IMR-90 (cell line): Measurements from ENCODE around the gene CDC42BPG. TPM values are rescaled to one million over a fixed set of nuclear protein-coding genes. Genes with fewer than 3 reads are reported as not detected.

Source experiments
- ATAC-seq: fragments of 200-7000 bp; cut with Tn5 transposase; 2 replicates; pipeline ENCODE4 v1.9.1; 2020; ENCODE audit warnings: low read depth, mild to moderate bottlenecking, moderate library complexity
- BruUV-seq: library from RNA; stranded (reverse); fragments of 400-500 nt; replicated peaks from 2 replicates; lab custom pipeline; 2021; lab: Mats Ljungman, UMichigan
- CTCF ChIA-PET: fragments of 300-600 bp; formaldehyde crosslinking; extraction: SDS; loops from one replicate; lab custom pipeline; 2021; ENCODE audit warnings: antibody characterized with exemption; lab: Yijun Ruan, JAX
- POLR2A ChIA-PET: fragments of 300-600 bp; sonication (Branson Sonifier 250); formaldehyde crosslinking; loops from one replicate; lab custom pipeline; 2022; ENCODE audit warnings: antibody characterized with exemption; ENCODE audit not compliant: unreplicated experiment; lab: Charles Lee
- DNase-seq: peaks from one replicate; pipeline ENCODE4 v3.0.0; 2013
- H2AFZ ChIP-seq: replicated peaks from 2 replicates; pipeline ENCODE3; 2013; ENCODE audit warnings: low read length, mild to moderate bottlenecking; ENCODE audit not compliant: poor library complexity
- H2AK5ac ChIP-seq: 2 replicates; pipeline ENCODE4 v1.6.1; 2013; ENCODE audit warnings: low read depth, low read length, inconsistent platforms
- H2AK9ac ChIP-seq: replicated peaks from 2 replicates; pipeline ENCODE3; 2013; ENCODE audit warnings: mild to moderate bottlenecking, low read depth, low read length, moderate library complexity; ENCODE audit not compliant: poor library complexity
- H2BK120ac ChIP-seq: 2 replicates; pipeline ENCODE4 v1.6.1; 2013; ENCODE audit warnings: low read depth, low read length, inconsistent platforms
- H2BK15ac ChIP-seq: 3 replicates; pipeline ENCODE4 v1.6.1; 2013; ENCODE audit warnings: low read depth, low read length, inconsistent platforms
- H2BK20ac ChIP-seq: 2 replicates; pipeline ENCODE4 v1.6.1; 2013; ENCODE audit warnings: low read depth, mild to moderate bottlenecking, inconsistent platforms, low read length, moderate library complexity
- H2BK5ac ChIP-seq: 2 replicates; pipeline ENCODE4 v1.6.1; 2013; ENCODE audit warnings: mild to moderate bottlenecking, low read depth, low read length, inconsistent platforms; ENCODE audit not compliant: poor library complexity, severe bottlenecking
- H3K14ac ChIP-seq: replicated peaks from 2 replicates; pipeline ENCODE4 v1.6.1; 2013; ENCODE audit warnings: low read depth, low read length, inconsistent platforms
- H3K18ac ChIP-seq: 2 replicates; pipeline ENCODE4 v1.6.1; 2013; ENCODE audit warnings: low read depth, low read length, control low read depth
- H3K23ac ChIP-seq: 2 replicates; pipeline ENCODE4 v1.6.1; 2013; ENCODE audit warnings: low read depth, low read length, inconsistent platforms
- H3K27ac ChIP-seq: 2 replicates; pipeline ENCODE4 v1.5.1; 2013; ENCODE audit warnings: mild to moderate bottlenecking, control low read depth, low read length; ENCODE audit not compliant: insufficient read depth
- H3K27me3 ChIP-seq: 2 replicates; pipeline ENCODE4 v1.6.1; 2013; ENCODE audit warnings: low read length; ENCODE audit not compliant: control insufficient read depth, insufficient read depth
- H3K36me3 ChIP-seq: 2 replicates; pipeline ENCODE4 v1.6.1; 2013; ENCODE audit warnings: low read length, mixed read lengths; ENCODE audit not compliant: control insufficient read depth, insufficient read depth
- H3K4ac ChIP-seq: 2 replicates; pipeline ENCODE4 v1.6.1; 2013; ENCODE audit warnings: low read depth, low read length, inconsistent platforms
- H3K4me1 ChIP-seq: 2 replicates; pipeline ENCODE4 v1.6.1; 2013; ENCODE audit warnings: low read length, mixed read lengths; ENCODE audit not compliant: control insufficient read depth, insufficient read depth
- H3K4me2 ChIP-seq: 2 replicates; pipeline ENCODE4 v1.6.1; 2013; ENCODE audit warnings: low read depth, mild to moderate bottlenecking, control low read depth, low read length, moderate library complexity
- H3K4me3 ChIP-seq: 2 replicates; pipeline ENCODE4 v1.5.1; 2013; ENCODE audit warnings: low read depth, mild to moderate bottlenecking, control low read depth, low read length, moderate library complexity; ENCODE audit not compliant: insufficient read depth
- H3K56ac ChIP-seq: 2 replicates; pipeline ENCODE4 v1.6.1; 2013; ENCODE audit warnings: low read length, inconsistent platforms; ENCODE audit not compliant: insufficient read depth; ENCODE audit errors: extremely low read depth
- H3K79me1 ChIP-seq, 2 experiments: 2 replicates each; pipeline ENCODE4 v1.6.1; 2013; ENCODE audit warnings: low read length in 2 of 2, inconsistent platforms in 1 of 2, low read depth in 1 of 2
- H3K9ac ChIP-seq: 2 replicates; pipeline ENCODE4 v1.6.1; 2013; ENCODE audit warnings: low read depth, low read length, control low read depth
- H3K9me1 ChIP-seq: 2 replicates; pipeline ENCODE4 v1.6.1; 2013; ENCODE audit warnings: low read length, inconsistent platforms; ENCODE audit not compliant: insufficient read depth
- H3K9me3 ChIP-seq: 2 replicates; pipeline ENCODE4 v1.6.1; 2013; ENCODE audit warnings: low read length; ENCODE audit not compliant: control insufficient read depth, insufficient read depth
- H4K20me1 ChIP-seq: 2 replicates; pipeline ENCODE4 v1.6.1; 2013; ENCODE audit warnings: low read length, inconsistent platforms; ENCODE audit not compliant: insufficient read depth
- H4K5ac ChIP-seq: 2 replicates; pipeline ENCODE4 v1.6.1; 2013; ENCODE audit warnings: mild to moderate bottlenecking, low read depth, low read length, control low read depth
- H4K8ac ChIP-seq, 2 experiments: 2 replicates each; pipeline ENCODE4 v1.6.1; 2013; ENCODE audit warnings: low read depth in 2 of 2, low read length in 2 of 2, control low read depth in 1 of 2, inconsistent platforms in 1 of 2
- H4K91ac ChIP-seq: 2 replicates; pipeline ENCODE4 v1.6.1; 2013; ENCODE audit warnings: low read depth, low read length, inconsistent platforms; ENCODE audit not compliant: insufficient read depth
- CEBPB ChIP-seq: IDR thresholded peaks from 2 replicates; pipeline ENCODE4 v1.6.1; 2012; ENCODE audit warnings: low read depth, low read length, improper control_type of control experiment
- MAZ ChIP-seq: IDR thresholded peaks from 2 replicates; pipeline ENCODE4 v1.6.1; 2012; ENCODE audit warnings: low read depth, mild to moderate bottlenecking, low read length, improper control_type of control experiment, moderate library complexity, borderline replicate concordance
- NFE2L2 ChIP-seq: fragments of 150-350 bp; IDR thresholded peaks from 2 replicates; pipeline ENCODE4 v1.6.1; 2016; ENCODE audit warnings: low read depth, mild to moderate bottlenecking, low read length
- POLR2A ChIP-seq: IDR thresholded peaks from 2 replicates; pipeline ENCODE4 v1.6.1; 2012; ENCODE audit warnings: mild to moderate bottlenecking, low read depth, low read length
- RFX5 ChIP-seq: IDR thresholded peaks from 2 replicates; pipeline ENCODE4 v1.8.0; 2012; ENCODE audit warnings: low read depth, mild to moderate bottlenecking, low read length, moderate library complexity
- SMC3 ChIP-seq: fragments of 150-350 bp; IDR thresholded peaks from 2 replicates; pipeline ENCODE4 v1.6.1; 2016; ENCODE audit warnings: low read depth, mild to moderate bottlenecking, antibody characterized with exemption, low read length, moderate library complexity
- WGBS, 2 experiments: methylation state at CpG; one replicate each; pipeline versions ENCODE4 v1.1.5 to v1.1.7; 2013; ENCODE audit warnings: missing lambda C conversion rate in 2 of 2; ENCODE audit not compliant: insufficient read length in 1 of 2; ENCODE audit errors: extremely low coverage in 2 of 2; 5-methylcytosine and 5-hydroxymethylcytosine counted together
- dilution Hi-C: fragments of 300-500 bp; cut with HindIII; formaldehyde crosslinking; loops from one replicate; pipeline ENCODE4 v1.14.3; 2018; ENCODE audit warnings: low sequenced_read_pairs; ENCODE audit not compliant: unreplicated experiment
- in situ Hi-C: fragments of 300-500 bp; cut with MboI; formaldehyde crosslinking; loops from 3 replicates; pipeline ENCODE4 v1.14.3; 2019; ENCODE audit warnings: low sequenced_read_pairs, inconsistent platforms, mixed read lengths
- intact Hi-C: fragments of 100-400 bp; cut with micrococcal nuclease; formaldehyde crosslinking; loops from 2 replicates; pipeline ENCODE4 v1.10.0; 2022
- polyA plus RNA-seq, 3 experiments: library from polyadenylated mRNA; depleted of rRNA; stranded (reverse); fragments of >200 nt; gene quantifications; 2 replicates each; pipeline ENCODE4 v1.2.3, GENCODE V29; 2012; ENCODE audit warnings: low replicate concordance in 1 of 3
- total RNA-seq: library from RNA; depleted of rRNA; stranded (reverse); fragments of >200 nt; gene quantifications from 2 replicates; pipeline ENCODE4 v1.2.3, GENCODE V29; 2012
- TF ChIP-seq, protein P1 (sequence below): conservative IDR thresholded peaks from 2 replicates; pipeline ENCODE4 v1.5.1; 2012; ENCODE audit warnings: mild to moderate bottlenecking, low read depth, low read length, improper control_type of control experiment

Gene CDC42BPG
- total and polyA plus RNA-seq, 2 of the 4 experiments (the other 2 are of a cell fraction), result under 0.01 to 0.12 TPM

DNA sequence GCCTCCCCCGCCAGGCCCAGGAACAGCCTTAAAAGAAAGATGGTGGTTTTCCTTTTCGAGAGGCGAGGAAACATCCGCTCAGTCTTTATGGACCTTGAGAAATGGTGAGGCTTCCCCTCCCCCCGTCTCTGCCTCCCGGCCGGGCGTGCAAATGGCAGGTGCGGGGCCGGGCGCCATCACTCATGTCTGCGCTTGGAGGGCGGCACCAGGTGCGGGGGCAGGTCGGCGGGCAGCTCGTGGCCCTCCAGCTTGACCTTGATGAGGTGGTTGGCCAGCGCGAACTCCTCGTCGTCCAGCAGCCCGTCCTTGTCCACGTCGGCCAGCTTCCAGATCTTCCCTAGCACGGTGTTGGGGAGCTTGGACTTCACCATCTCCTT, 9.7 kb upstream of the CDC42BPG start:
- ATAC-seq (no peak), DNase-seq (no peak)
- TF ChIP-seq, protein P1, sequence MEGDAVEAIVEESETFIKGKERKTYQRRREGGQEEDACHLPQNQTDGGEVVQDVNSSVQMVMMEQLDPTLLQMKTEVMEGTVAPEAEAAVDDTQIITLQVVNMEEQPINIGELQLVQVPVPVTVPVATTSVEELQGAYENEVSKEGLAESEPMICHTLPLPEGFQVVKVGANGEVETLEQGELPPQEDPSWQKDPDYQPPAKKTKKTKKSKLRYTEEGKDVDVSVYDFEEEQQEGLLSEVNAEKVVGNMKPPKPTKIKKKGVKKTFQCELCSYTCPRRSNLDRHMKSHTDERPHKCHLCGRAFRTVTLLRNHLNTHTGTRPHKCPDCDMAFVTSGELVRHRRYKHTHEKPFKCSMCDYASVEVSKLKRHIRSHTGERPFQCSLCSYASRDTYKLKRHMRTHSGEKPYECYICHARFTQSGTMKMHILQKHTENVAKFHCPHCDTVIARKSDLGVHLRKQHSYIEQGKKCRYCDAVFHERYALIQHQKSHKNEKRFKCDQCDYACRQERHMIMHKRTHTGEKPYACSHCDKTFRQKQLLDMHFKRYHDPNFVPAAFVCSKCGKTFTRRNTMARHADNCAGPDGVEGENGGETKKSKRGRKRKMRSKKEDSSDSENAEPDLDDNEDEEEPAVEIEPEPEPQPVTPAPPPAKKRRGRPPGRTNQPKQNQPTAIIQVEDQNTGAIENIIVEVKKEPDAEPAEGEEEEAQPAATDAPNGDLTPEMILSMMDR, result no peak
- no peak for TF ChIP-seq CEBPB
- TF ChIP-seq RFX5, result no peak
- no peak for TF ChIP-seq POLR2A
- TF ChIP-seq NFE2L2, result no peak
- TF ChIP-seq MAZ, result no peak
- no peak for TF ChIP-seq SMC3
- Histone ChIP-seq H3K56ac (no peak overlapping the region), H3K9ac (no peak overlapping the region), H3K4ac (peak overlapping the region; percentile 99), H4K8ac (peak overlapping the region; percentile 56 to 96; a peak in 3 of 4 replicates), H3K9me3 (no peaks in the 10 kb centered on the region), H4K5ac (peak overlapping the region; percentile 25), H2BK15ac (peak overlapping the region; percentile 69; the same call in 2 of the 3 replicates), H2BK20ac (peak overlapping the region; percentile 93), H3K18ac (peak overlapping the region; percentile 67; the same call in 1 of the 2 replicates), H2BK5ac (peak overlapping the region; percentile 66), H3K79me1 (peaks cover 28 to 82% of the 10 kb centered on the region in 2 experiments), H2BK120ac (peak overlapping the region; percentile 95), H2AK5ac (peak overlapping the region; percentile 100), H3K4me1 (peaks cover 38% of the 10 kb centered on the region), H3K9me1 (peaks cover 25% of the 10 kb centered on the region), H3K14ac (peak overlapping the region; percentile 79; the same call in 1 of the 2 replicates), H4K91ac (peak overlapping the region; percentile 97), H4K20me1 (peaks cover 5% of the 10 kb centered on the region; the same call in 1 of the 2 replicates), H3K27ac (peak overlapping the region; percentile 59), H2AK9ac (peak overlapping the region; percentile 97), H3K36me3 (peaks cover 43% of the 10 kb centered on the region), H3K4me3 (no peak overlapping the region), H2AFZ (peak overlapping the region; percentile 23), H3K4me2 (no peak overlapping the region), H3K23ac (no peak overlapping the region), H3K27me3 (no peaks in the 10 kb centered on the region)
- in situ Hi-C loops, result no loop called here
- WGBS, 2 experiments, result 93% methylated on average over 23 of the region's 25 CpGs; no CpG with 5 or more reads in 1 of the 2 experiments
- dilution Hi-C loops, result no loop called here
- intact Hi-C loops, result loop anchor here (2.0 kb wide), 1 partner anchor 63 kb away; the partner anchor contains the start of gene ATG2A
- BruUV-seq, result no TSS peak
- ChIA-PET CTCF (no interaction called here), POLR2A (no interaction called here)
